NCI-H2196 (cell line): Measurements from ENCODE around the gene SPPL2A.
"Not testable (repeated sequence)": the region's sequence is repeated elsewhere in the genome, so short reads cannot be mapped to it uniquely, and the experiment has no call there.

Experiments used
- DNase-seq: peaks from one replicate; lab custom pipeline; 2025; ENCODE audit not compliant: unreplicated experiment; lab: John Stamatoyannopoulos, UW

SPPL2A gene

DNA sequence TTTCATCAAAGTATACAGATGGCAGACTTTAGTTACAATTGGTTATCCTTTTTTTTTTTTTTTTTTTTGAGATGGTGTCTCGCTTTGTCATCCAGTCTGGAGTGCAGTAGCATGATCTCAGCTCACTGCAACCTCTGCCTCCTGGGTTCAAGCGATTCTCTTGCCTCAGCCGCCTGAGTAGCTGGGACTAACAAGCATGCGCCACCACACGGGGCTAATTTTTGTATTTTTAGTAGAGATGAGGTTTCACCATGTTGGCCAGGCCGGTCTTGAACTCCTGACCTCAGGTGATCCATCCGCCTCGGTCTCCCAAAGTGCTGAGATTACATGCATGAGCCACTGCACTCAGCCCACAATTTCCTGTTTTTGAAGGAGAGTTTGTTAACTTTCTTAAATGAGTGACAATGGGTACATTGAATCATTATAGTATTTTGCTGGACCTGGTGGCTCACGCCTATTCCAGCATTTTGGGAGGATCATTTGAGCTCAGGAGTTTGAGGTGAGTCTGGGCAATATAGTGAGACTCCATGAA is 70.8 kb downstream of the SPPL2A start:
- not testable (repeated sequence) for DNase-seq

DNA sequence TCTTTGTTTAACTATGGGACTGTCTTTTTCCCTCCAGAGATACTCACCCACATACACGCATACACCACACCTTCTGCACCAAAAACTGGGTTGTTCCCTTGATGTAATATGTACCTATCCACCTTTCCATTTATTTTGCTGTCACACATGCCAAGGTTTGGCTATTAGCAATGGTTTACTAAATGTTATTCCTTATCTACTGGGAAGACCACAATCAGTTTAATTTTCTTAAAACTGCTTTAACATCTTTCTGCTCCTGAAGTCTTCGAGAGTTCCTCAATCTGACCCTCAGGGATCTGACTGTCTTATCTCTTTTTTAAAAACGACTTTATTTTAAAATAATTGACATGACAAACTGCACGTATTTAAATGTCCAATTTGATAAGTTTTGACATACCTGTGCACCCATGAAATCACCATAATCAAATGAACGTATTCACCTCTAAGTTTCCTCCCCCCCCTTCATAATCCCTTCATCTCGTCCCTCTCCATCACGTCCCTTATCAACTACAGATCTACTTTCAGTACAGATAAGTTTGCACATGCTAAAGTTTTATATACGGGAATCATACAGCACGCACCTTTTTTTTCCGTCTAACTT is 78.1 kb downstream of the SPPL2A start:
- no peak for DNase-seq

DNA sequence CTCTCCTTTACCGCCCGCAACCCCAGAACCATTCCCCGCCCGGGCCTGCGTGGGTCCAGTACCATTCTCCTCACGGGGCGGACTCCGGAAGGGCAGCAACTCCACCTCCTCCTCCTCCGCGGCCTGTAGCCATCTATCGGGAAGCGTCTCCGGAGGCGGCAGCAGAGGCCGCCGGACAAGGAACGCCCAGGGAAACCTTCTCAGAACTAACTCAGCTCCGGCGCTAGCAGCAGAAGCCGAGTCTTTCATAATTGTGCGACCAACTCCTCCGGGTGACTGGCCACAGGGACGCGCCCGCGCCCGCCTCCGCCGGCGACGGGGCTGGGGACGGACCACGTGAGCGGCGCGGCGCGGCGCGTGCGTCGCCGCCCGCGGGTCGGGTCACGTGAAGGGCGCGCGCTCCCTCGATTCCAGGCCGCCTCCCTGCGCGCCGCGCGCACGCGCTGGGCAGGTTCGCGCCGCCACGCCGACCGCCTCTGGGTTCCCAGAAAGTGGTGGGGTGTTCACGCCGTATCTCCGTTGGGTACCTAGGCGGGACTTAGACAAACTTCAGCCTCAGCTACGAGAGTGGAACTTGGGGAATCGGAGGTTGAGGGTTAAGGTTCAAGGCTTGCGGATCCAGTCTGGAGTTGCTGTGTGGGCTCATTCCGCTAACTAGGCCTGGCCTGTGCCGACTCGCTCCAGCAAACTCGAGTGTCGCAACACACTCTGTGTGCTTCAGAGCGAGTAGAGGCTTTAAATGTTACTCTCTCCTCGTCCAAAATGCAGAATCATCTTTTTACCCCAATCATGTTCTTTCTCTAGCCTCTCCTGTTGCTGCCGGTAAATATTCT is 78.8 kb downstream of the SPPL2A start, which contains the start of gene TRPM7:
TSS of gene TRPM7 (minus strand) at position 329 of the 833 bp plus-strand sequence. CDS start at position 65, 264 bp downstream.
- DNase-seq: peak; percentile 74

DNA sequence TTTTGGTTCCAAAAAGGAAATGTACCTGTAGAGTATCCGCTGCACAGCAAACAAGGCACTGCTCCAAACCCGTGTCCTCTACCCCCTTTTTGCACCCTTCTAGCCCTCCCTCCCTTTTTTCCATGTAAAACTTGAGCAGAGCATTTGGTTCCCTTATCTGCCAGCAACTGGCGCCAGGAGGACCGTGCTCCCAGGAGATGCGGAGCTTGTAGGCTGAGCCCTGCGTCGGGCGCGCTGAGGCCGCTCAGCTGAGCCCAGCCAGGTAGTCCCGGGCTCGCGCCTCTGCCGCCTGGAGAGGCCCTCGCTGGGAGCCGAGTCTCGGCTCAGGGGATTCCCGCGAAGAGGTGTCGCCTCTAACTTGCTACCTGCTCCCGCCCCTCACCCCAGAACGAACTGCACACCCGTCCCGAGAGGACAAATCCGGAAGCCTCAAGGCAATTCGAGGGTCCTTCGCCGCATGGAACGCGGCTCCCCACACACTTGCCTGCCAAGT is 79.5 kb downstream of the SPPL2A start:
- no peak for DNase-seq

DNA sequence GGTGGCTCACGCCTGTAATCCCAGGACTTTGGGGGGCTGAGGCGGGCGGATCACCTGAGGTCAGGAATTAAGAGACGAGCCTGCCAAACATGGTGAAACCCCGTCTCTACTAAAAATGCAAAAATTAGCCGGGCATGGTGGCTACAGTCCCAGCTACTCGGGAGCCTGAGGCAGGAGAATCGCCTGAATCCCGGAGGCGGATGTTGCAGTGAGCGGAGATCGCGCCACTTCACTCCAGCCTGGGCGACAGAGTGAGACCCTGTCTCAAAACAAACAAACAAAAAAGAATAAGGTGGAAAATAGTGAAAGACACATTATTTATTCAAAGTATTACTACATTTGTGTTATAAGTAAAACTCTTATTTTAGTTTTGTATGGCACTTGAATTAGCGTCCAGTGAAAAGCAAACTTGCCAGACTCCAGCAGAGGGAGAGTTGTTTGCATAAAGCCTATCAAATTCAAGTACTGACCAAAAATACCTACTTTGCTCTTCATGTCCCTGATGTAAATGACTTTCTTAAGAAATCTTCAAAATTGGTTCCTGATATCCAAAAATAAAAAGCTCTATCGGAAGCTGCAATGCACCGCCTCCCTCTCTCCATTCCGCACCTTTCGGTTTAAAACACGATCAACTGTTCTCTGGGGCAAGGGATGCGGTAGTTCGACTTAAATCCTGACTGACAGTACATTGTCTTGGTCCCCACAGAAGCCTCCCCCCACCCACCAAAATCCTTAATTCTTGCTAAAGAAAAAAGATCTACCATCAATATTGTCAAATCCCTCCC is 80.1 kb downstream of the SPPL2A start:
- DNase-seq: no peak

DNA sequence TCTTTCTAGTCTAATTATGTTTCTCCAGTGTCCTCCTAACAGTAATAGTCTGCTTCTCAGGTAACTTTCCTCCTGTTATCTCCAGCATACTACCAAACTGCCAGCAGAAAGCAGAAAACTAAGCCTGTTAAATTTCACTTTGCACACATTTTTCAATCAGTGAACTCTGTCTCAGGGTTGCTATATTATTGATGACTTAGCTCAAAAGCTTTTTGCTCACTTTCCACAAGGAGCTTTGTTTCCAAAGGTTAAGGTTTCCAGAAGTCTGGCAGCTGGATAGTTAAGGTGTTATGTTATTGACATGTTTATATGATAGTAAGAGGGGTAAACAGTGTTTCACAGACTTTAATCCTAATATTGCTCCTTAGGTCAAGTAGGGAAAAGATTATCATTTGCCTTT is 84.0 kb downstream of the SPPL2A start:
- no peak for DNase-seq

DNA sequence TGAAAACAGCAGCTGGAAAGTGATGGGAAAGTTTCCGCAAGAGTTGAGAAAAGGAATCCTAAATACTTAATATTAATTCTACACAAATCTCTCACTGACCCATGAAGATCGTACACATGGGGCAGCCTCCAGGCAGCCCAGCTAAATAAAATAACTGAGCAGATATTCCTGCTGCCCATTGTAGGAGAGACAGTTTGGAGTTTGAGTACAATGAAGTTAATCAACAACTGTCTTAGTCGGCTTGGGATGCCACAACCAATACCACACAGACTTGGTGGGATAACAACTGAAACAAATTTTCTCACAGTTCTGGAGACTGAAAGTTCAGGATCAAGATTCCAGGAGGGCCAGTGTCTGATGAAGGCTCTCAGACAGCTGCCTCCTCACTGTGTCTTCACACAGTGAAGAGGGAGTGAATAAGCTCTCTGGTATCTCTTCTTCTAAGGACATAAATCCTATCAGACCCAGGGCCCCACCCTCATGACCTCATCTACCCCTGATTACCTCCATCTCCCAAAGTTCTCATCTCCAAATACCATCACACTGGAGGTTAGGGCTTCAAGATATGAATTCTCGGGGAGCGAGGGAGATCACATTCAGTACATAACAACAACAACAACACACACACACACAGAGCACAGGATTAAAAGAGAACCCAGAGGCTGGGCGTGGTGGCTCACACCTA is 88.6 kb downstream of the SPPL2A start:
- no peak for DNase-seq

DNA sequence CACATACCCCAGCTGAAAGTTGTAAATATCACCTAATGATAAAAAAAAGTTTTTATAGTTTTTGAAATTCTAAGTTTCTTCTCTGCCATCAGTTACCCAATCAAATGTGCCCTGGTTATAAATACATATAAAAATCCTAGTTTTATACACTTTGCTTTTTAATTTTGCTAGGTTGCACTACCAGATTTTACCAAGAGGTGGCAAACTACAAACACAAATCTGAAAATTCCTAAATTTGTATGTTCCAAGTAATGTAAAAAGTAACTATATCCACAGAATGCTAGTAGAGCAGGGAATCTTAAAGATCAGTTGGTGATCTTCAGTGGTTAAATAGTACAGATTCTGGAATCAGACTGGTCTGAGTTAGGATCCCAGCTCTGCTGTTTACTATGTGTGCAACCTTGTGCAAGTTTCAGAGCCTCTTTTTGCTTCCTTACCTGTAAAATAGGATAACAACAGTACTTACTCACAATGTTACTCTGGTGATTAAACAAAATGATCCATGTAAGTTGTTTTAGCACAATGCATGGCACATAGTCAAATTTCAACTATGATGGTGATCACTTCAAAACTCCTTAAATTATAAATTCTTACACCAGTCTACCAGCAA is 89.9 kb downstream of the SPPL2A start:
- DNase-seq: no peak

DNA sequence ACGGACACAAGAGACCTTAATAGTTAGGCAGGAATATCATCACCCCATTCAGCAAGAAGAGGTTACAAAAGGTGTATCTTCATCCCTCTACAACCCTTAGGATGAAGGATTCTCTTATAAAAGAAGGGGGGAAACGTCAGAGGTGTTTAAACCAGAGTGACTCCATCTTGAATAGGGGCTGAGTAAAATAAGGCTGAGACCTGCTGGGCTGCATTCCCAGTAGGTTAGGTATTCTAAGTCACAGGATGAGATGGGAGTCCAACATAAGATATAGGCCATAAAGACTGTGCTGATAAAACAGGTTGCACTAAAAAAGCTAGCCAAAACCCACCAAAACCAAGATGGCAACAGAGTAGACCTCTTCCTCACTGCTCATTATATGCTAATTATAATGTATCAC is 95.4 kb downstream of the SPPL2A start:
- no peak for DNase-seq

DNA sequence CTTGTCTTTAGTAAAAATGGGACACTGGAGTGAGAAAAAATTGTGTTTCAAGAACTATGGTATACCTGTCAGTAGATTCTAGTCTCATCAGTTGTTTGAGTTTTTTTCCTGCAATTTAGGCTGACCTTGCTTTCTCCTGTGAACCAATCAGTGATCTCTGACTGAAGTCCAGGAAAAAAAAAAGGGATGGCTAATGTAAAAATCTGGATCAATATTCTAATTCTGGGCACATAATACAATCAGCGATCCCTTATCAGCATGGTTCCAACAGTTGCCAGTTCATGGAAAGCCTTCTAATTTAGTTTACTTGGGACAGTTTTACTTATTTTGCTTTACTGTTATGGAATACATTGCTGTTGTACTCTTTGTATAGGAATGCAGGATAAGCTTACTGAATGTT is 95.9 kb downstream of the SPPL2A start:
- DNase-seq: no peak

DNA sequence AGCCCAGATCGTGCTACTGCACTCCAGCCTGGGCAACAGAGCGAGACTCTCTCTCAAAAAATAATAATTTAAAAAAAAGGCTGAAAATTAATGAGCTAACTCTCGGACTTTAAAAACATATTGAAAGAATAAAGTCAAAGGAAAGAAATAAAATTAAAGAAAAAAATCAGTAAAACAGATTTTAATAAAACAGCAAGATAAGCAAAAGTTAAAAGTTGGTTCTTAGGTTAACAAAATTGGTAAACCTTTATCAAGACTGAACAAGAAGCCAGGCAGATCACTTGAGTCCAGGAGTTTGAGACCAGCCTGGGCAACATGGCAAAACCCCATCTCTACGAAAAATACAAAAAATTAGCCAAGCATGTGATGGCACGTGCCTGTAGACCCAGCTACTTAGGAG is 99.6 kb downstream of the SPPL2A start:
- DNase-seq: no peak

DNA sequence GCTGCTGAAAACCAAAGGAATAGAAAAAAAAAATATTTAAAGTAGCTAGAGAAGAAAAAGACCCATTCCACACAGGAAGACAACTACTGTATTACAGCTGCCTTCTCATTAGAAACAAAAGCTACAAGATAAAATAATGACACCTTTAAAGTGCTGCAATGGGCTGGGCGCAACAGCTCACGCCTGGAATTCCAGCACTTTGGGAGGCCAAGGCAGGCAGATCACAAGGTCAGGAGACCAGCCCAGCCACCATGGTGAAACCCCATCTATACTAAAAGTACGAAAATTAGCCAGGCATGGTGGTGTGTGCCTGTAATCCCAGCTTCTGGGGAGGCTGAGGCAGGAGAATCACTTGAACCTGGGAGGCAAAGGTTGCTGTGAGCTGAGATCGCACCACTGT is 110.0 kb downstream of the SPPL2A start:
- DNase-seq: no peak

DNA sequence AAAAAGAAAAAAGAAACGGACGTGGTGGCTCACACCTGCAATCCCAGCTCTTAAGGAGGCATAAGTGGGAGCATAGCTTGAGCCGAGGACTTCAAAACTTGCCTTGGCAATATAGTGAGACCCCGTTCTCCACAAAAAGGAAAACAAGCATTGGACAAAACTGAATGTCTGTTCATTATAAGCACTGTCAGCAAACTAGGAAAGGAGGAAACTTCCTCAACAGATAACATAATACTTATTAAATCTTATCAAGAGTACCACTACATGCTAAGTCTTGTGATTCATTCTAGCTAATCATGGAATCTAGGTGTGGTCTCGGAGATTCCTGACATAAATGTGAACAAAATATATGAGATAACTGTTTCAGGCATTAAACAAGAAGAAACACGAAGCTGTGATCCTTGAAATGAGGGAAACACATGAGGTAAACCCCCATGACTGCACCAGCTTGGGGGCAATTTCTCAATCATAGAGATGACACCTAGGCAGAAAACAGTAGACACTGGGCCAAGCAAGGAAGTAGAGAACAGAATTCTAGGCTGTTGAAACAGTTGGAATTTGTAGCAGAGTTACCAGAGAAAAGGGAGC is 112.3 kb downstream of the SPPL2A start:
- DNase-seq: no peak

DNA sequence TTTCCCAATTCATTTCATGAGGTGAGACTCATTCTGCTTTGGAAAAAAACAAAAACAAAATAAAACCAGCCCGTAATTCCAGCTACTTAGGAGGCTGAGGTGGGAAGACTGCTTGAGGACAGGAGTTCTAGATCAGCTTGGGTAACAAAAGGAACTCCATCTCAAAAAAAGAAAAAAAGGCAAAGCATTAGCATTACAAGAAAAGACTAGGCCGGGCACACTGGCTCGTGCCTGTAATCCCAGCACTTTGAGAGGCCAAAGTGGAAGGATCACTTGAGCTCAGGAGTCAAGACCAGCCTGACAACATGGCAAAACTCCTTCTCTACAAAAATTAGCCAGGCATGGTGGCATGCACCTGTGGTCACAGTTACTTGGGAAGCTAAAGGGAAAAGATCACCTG is 112.8 kb downstream of the SPPL2A start:
- no peak for DNase-seq
